K562 (cell line): ENCODE results near the gene SPINK8. TPM values are rescaled to one million over a fixed set of nuclear protein-coding genes. Genes with fewer than 3 reads are reported as not detected.

Source experiments
- ATAC-seq: fragments of 200-7000 bp; cut with Tn5 transposase; 3 replicates; pipeline ENCODE4 v1.9.1; 2020; ENCODE audit warnings: moderate library complexity
- BruUV-seq: library from RNA; stranded (reverse); fragments of 400-500 nt; replicated peaks from 2 replicates; lab custom pipeline; 2021; lab: Mats Ljungman, UMichigan
- CTCF ChIA-PET: fragments of 300-600 bp; formaldehyde crosslinking; extraction: SDS; loops from one replicate; lab custom pipeline; 2021; ENCODE audit warnings: low intra/inter-chr PET ratio; lab: Yijun Ruan, JAX
- POLR2A ChIA-PET: fragments of 300-600, 350-650 bp; sonication (Branson Sonifier 250); formaldehyde crosslinking; extraction: SDS; loops from one replicate; lab custom pipeline; 2021; ENCODE audit warnings: antibody characterized with exemption, inconsistent platforms; lab: Yijun Ruan, JAX
- DNase-seq, 4 experiments: peaks; one replicate each; pipeline versions ENCODE4 v3.0.0 to v3.0.0-alpha.2; 2011 to 2018; ENCODE audit warnings: low spot score in 3 of 4, mixed read lengths in 3 of 4; ENCODE audit errors: extremely low read depth in 1 of 4
- FAIRE-seq: peaks from 2 replicates; lab custom pipeline; 2011; peaks lifted over from hg19 to GRCh38; lab: Jason Lieb, UNC
- H2AFZ ChIP-seq: 2 replicates; pipeline ENCODE4 v1.6.0; 2011; ENCODE audit warnings: low read depth, low read length, control low read depth, inconsistent platforms
- H3K27ac ChIP-seq: fragments of 200-600 bp; 3 replicates; pipeline ENCODE4 v1.8.0; 2011; ENCODE audit warnings: low read depth, mild to moderate bottlenecking, control low read depth, inconsistent platforms, low read length, moderate library complexity, mixed read lengths; ENCODE audit errors: extremely low read depth
- H3K27me3 ChIP-seq, 2 experiments: fragments of 300-600 bp in 1 of 2; 2 replicates in 1 of 2; 3 replicates in 1 of 2; pipeline versions ENCODE4 v1.6.0 to v1.8.0; 2011; ENCODE audit warnings: inconsistent platforms in 2 of 2, low read length in 2 of 2, mild to moderate bottlenecking in 1 of 2, mixed read lengths in 1 of 2, moderate library complexity in 1 of 2; ENCODE audit not compliant: control insufficient read depth in 2 of 2, insufficient read depth in 2 of 2
- H3K36me3 ChIP-seq: fragments of 300-600 bp; 3 replicates; pipeline ENCODE4 v1.8.0; 2011; ENCODE audit warnings: mild to moderate bottlenecking, low read length, inconsistent platforms; ENCODE audit not compliant: control insufficient read depth, insufficient read depth
- H3K4me1 ChIP-seq, 2 experiments: fragments of 200-600 bp in 1 of 2; replicated peaks in 1 of 2; 2 replicates in 1 of 2; 3 replicates in 1 of 2; pipeline versions ENCODE4 v1.5.1 to v1.8.0; 2011; ENCODE audit warnings: inconsistent platforms in 2 of 2, low read length in 2 of 2, mild to moderate bottlenecking in 1 of 2, mixed read lengths in 1 of 2, moderate library complexity in 1 of 2; ENCODE audit not compliant: control insufficient read depth in 2 of 2, insufficient read depth in 2 of 2
- H3K4me2 ChIP-seq: 2 replicates; pipeline ENCODE4 v1.6.1; 2011; ENCODE audit warnings: low read length, control low read depth, inconsistent platforms, mixed read lengths; ENCODE audit not compliant: insufficient read depth
- H3K4me3 ChIP-seq: fragments of 200-600 bp; sonication (generic), shearing (Covaris generic); 2 replicates; pipeline ENCODE4 v1.5.1; 2016; ENCODE audit warnings: control low read depth, inconsistent platforms
- H3K79me2 ChIP-seq: fragments of 200-600 bp; 3 replicates; pipeline ENCODE4 v1.8.0; 2011; ENCODE audit warnings: low read length, inconsistent platforms; ENCODE audit not compliant: control insufficient read depth, insufficient read depth
- H3K9ac ChIP-seq, 2 experiments: 2 replicates each; pipeline versions ENCODE4 v1.6.0 to v1.6.1; 2011; ENCODE audit warnings: low read depth in 2 of 2, low read length in 2 of 2, control low read depth in 1 of 2, inconsistent platforms in 1 of 2, mild to moderate bottlenecking in 1 of 2, mixed read lengths in 1 of 2; ENCODE audit not compliant: insufficient read depth in 1 of 2
- H3K9me1 ChIP-seq: one replicate; pipeline ENCODE4 v1.6.0; 2011; ENCODE audit warnings: inconsistent platforms, mild to moderate bottlenecking, low read length, moderate library complexity; ENCODE audit not compliant: control insufficient read depth, insufficient read depth
- H3K9me3 ChIP-seq: replicated peaks from 2 replicates; pipeline ENCODE4 v1.5.1; 2011; ENCODE audit warnings: low read depth, low read length, inconsistent platforms; ENCODE audit not compliant: control insufficient read depth, insufficient read depth
- H4K20me1 ChIP-seq: replicated peaks from 2 replicates; pipeline ENCODE4 v1.6.1; 2011; ENCODE audit warnings: low read length, inconsistent platforms, mixed read lengths; ENCODE audit not compliant: control insufficient read depth, insufficient read depth
- EGR1 ChIP-seq: fragments of 450-650 bp; conservative IDR thresholded peaks from 2 replicates; pipeline ENCODE4 v1.6.1; 2017; ENCODE audit warnings: mild to moderate bottlenecking
- HDAC2 ChIP-seq: fragments of 450-650 bp; IDR thresholded peaks from 2 replicates; pipeline ENCODE4 v1.6.1; 2016; ENCODE audit warnings: mild to moderate bottlenecking
- HOXB6 ChIP-seq: fragments of 250-450 bp; sonication (Bioruptor Pico); IDR thresholded peaks from 2 replicates; pipeline ENCODE4 v1.5.1; 2022; ENCODE audit warnings: mild to moderate bottlenecking, borderline replicate concordance
- JUNB ChIP-seq: fragments of 450-650 bp; formaldehyde crosslinking; conservative IDR thresholded peaks from 2 replicates; pipeline ENCODE4 v1.4.0; 2020; ENCODE audit warnings: mild to moderate bottlenecking
- L3MBTL2 ChIP-seq: fragments of 450-650 bp; IDR thresholded peaks from 2 replicates; pipeline ENCODE4 v1.6.1; 2016; ENCODE audit warnings: mild to moderate bottlenecking, moderate library complexity
- SNIP1 ChIP-seq: fragments of 450-650 bp; IDR thresholded peaks from 2 replicates; pipeline ENCODE4 v1.7.1; 2017; ENCODE audit warnings: low read depth, mild to moderate bottlenecking
- SRSF1 ChIP-seq: fragments of 200-400 bp; formaldehyde crosslinking; IDR thresholded peaks from 2 replicates; pipeline ENCODE4 v1.6.1; 2017; ENCODE audit warnings: mild to moderate bottlenecking, low read depth, low read length, moderate library complexity
- TSC22D4 ChIP-seq: fragments of 450-650 bp; IDR thresholded peaks from 2 replicates; pipeline ENCODE4 v1.6.1; 2016; ENCODE audit warnings: missing genetic modification characterization, missing biosample characterization, control low read depth
- ZNF445 ChIP-seq: fragments of 250-450 bp; sonication (Bioruptor Pico); IDR thresholded peaks from 2 replicates; pipeline ENCODE4 v1.4.0; 2020; ENCODE audit warnings: low read depth, mild to moderate bottlenecking, moderate library complexity
- ZNF507 ChIP-seq: conservative IDR thresholded peaks from 2 replicates; pipeline ENCODE4 v1.6.1; 2017; ENCODE audit warnings: missing genetic modification characterization, missing compliant biosample characterization
- ZNF75A ChIP-seq: fragments of 450-650 bp; formaldehyde crosslinking; IDR thresholded peaks from 2 replicates; pipeline ENCODE4 v1.4.0; 2020; ENCODE audit warnings: mild to moderate bottlenecking
- ZZZ3 ChIP-seq: fragments of 450-650 bp; IDR thresholded peaks from 2 replicates; pipeline ENCODE4 v1.6.1; 2016; ENCODE audit warnings: antibody characterized with exemption, mild to moderate bottlenecking, moderate library complexity
- WGBS: fragments of 100-300 bp; shearing (Covaris generic); methylation state at CpG from one replicate; pipeline ENCODE4 v1.1.6; 2016; ENCODE audit warnings: low coverage, mixed read lengths; ENCODE audit not compliant: insufficient coverage; ENCODE audit errors: missing lambda C conversion rate; 5-methylcytosine and 5-hydroxymethylcytosine counted together
- in situ Hi-C: fragments of 300-500 bp; cut with MboI; formaldehyde crosslinking; loops from 4 replicates; pipeline ENCODE4 v1.15.0; 2018; ENCODE audit warnings: inconsistent platforms, mixed read lengths
- intact Hi-C: fragments of 100-400 bp; cut with micrococcal nuclease; formaldehyde crosslinking; loops from 2 replicates; pipeline ENCODE4 v1.14.2; 2022
- polyA plus RNA-seq, 8 experiments: library from polyadenylated mRNA; depleted of rRNA in 4 of 8; stranded (reverse) in 5 of 8; unstranded in 3 of 8; fragments of >200 nt; fragmentation: Nextera tagmentation in 2 of 8; fragmentation: Illumina TruSeq in 1 of 8; extraction: Ambion mirVana in 2 of 8; extraction: Trizol in 1 of 8; gene quantifications; 2 replicates each; pipeline versions ENCODE4 v1.2.1 to v1.2.3, GENCODE V29; 2011 to 2014; ENCODE audit warnings: inconsistent platforms in 1 of 8, missing spikeins in 1 of 8
- total RNA-seq, 7 experiments: library from RNA; depleted of rRNA in 6 of 7; stranded (reverse); fragments of >200 nt in 6 of 7; fragmentation: Illumina TruSeq in 2 of 7; extraction: Trizol in 2 of 7; gene quantifications; 2 replicates each; pipeline versions ENCODE4 v1.2.1 to v1.2.3, GENCODE V29; 2011 to 2021; ENCODE audit warnings: low replicate concordance in 1 of 7
- TF ChIP-seq, protein P1 (sequence below): fragments of 450-650 bp; formaldehyde crosslinking; IDR thresholded peaks from 2 replicates; pipeline ENCODE4 v1.4.0; 2020; ENCODE audit warnings: mild to moderate bottlenecking, moderate library complexity

Gene SPINK8
- total and polyA plus RNA-seq, 9 of the 15 experiments (the other 6 are each of a cell fraction or from before 2014, with no cell fraction given), result not detected

DNA sequence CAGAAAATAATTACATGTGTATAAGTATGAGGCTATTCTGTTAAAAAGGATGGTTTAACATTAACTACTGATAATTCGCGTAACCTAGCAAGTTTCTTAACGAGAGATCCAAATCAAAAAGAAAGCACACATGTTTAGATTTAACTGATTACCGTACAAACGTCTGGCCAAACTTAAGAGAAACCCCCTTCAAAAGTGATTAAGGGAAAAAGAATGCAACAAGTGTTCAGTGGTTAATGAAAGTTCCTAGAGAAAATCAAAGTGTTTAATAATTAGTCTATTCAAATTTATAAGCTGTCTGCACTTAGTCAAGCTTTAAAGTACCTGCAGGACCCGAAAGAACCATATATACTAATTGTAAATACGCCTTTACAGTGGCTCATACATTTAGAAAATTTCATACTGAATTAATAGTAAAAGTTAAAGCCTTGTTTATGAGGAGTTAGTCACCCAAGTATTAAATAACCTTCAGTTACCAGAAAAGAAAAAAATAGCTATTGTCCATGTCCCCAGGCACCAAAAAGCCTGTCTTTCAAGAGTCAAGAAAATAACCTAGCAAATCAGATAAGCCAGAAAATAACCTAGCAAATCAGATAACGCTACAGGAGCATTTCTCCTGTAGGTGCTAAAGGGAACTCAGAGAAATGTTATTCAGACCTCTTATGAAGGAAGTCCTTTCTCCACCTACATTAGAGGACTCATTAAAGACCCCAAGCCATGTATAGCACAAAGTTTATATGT, 58.0 kb downstream of the SPINK8 start:
- no peak overlapping the region for H2AFZ ChIP-seq
- no peaks in the 10 kb centered on the region for H3K9me1 ChIP-seq
- in situ Hi-C loops, result no loop called here
- peaks cover 2% of the 10 kb centered on the region; the same call in 1 of the 3 replicates for H3K36me3 ChIP-seq
- intact Hi-C loops, result loop anchor here (10.0 kb wide), 2 partner anchors 81 to 279 kb away; partner anchors contain the start of gene PFKFB4
- BruUV-seq, result no TSS peak
- DNase-seq (no peak), FAIRE-seq (no peak), ATAC-seq (no peak)
- no peak for TF ChIP-seq ZNF507 (tag)
- TF ChIP-seq HOXB6 (CRISPR knock-in tag), result no peak
- TF ChIP-seq ZZZ3, result no peak
- TF ChIP-seq L3MBTL2, result no peak
- no peak for TF ChIP-seq TSC22D4
- TF ChIP-seq HDAC2, result no peak
- no peak for TF ChIP-seq SNIP1
- TF ChIP-seq EGR1, result no peak
- TF ChIP-seq ZNF75A (CRISPR knock-in tag), result no peak
- no peak for TF ChIP-seq ZNF445 (CRISPR knock-in tag)
- TF ChIP-seq, protein P1, sequence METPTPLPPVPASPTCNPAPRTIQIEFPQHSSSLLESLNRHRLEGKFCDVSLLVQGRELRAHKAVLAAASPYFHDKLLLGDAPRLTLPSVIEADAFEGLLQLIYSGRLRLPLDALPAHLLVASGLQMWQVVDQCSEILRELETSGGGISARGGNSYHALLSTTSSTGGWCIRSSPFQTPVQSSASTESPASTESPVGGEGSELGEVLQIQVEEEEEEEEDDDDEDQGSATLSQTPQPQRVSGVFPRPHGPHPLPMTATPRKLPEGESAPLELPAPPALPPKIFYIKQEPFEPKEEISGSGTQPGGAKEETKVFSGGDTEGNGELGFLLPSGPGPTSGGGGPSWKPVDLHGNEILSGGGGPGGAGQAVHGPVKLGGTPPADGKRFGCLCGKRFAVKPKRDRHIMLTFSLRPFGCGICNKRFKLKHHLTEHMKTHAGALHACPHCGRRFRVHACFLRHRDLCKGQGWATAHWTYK (CRISPR knock-in tag), result no peak
- no peak for TF ChIP-seq SRSF1
- TF ChIP-seq JUNB, result no peak
- no peak overlapping the region for H3K4me2 ChIP-seq
- POLR2A ChIA-PET, result no interaction called here
- WGBS, result 47% methylated on average over 8 of the region's 8 CpGs
- no peak overlapping the region for H3K27ac ChIP-seq
- no peaks in the 10 kb centered on the region for H3K27me3 ChIP-seq
- H3K4me3 ChIP-seq, result no peak overlapping the region
- no peak overlapping the region for H3K9ac ChIP-seq
- peaks cover 4% of the 10 kb centered on the region; the same call in 1 of the 2 replicates for H3K9me3 ChIP-seq
- no peaks in the 10 kb centered on the region for H3K79me2 ChIP-seq
- CTCF ChIA-PET, result interaction anchor here (4.2 kb wide), 1 partner anchor 159 kb away, joined by 59 read pairs; no protein-coding TSS in a partner anchor
- H3K4me1 ChIP-seq, result no peaks in the 10 kb centered on the region
- H4K20me1 ChIP-seq, result no peaks in the 10 kb centered on the region
